Nucleus accumbens (tissue), 56 donors: Measurements from ENCODE around the gene CNTLN.
"Not testable (repeated sequence)": the region's sequence is repeated elsewhere in the genome, so short reads cannot be mapped to it uniquely, and the experiment has no call there.

ENCODE experiments used
- DNase-seq, 56 donors: peaks; one replicate each; lab custom pipeline; 2025; lab: John Stamatoyannopoulos, UW

The CNTLN gene

GRCh38 chr9:17397166-17397728 lies 262.4 kb downstream of the CNTLN start:
- not testable (repeated sequence) for DNase-seq

- DNase-seq, result no peak
Observed at GRCh38 chr9:17398350-17398749, 263.5 kb downstream of the CNTLN start.

- DNase-seq, result no peak
Observed at GRCh38 chr9:17401858-17402257, 267.0 kb downstream of the CNTLN start.

GRCh38 chr9:17402309-17402708 lies 267.5 kb downstream of the CNTLN start:
- DNase-seq, result no peak

GRCh38 chr9:17403539-17403938 lies 268.7 kb downstream of the CNTLN start:
- no peak for DNase-seq

GRCh38 chr9:17414986-17415385 lies 280.1 kb downstream of the CNTLN start:
- DNase-seq, result no peak

- no peak for DNase-seq
Observed at GRCh38 chr9:17422994-17423680, 288.3 kb downstream of the CNTLN start.

- DNase-seq, result no peak
Observed at GRCh38 chr9:17423681-17424011, 288.8 kb downstream of the CNTLN start.

- DNase-seq, result no peak
Observed at GRCh38 chr9:17425384-17425783, 290.5 kb downstream of the CNTLN start.

- no peak for DNase-seq
Observed at GRCh38 chr9:17433526-17433925, 298.7 kb downstream of the CNTLN start.

- DNase-seq, result no peak
Observed at GRCh38 chr9:17436854-17437253, 302.0 kb downstream of the CNTLN start.

GRCh38 chr9:17437813-17438212 lies 303.0 kb downstream of the CNTLN start:
- DNase-seq, result no peak

- not testable (repeated sequence) for DNase-seq
Observed at GRCh38 chr9:17445126-17445525, 310.3 kb downstream of the CNTLN start.

GRCh38 chr9:17453751-17454150 lies 318.9 kb downstream of the CNTLN start:
- no peak for DNase-seq

GRCh38 chr9:17462869-17463464 lies 328.1 kb downstream of the CNTLN start:
- peak in 9 of 56 donors; percentile 0 to 44 (median 2) for DNase-seq

- no peak for DNase-seq
Observed at GRCh38 chr9:17470036-17470813, 335.4 kb downstream of the CNTLN start.

GRCh38 chr9:17472126-17472525 lies 337.3 kb downstream of the CNTLN start:
- no peak for DNase-seq

GRCh38 chr9:17476401-17476800 lies 341.6 kb downstream of the CNTLN start:
- no peak for DNase-seq

GRCh38 chr9:17477816-17478215 lies 343.0 kb downstream of the CNTLN start:
- DNase-seq, result no peak

- DNase-seq, result no peak
Observed at GRCh38 chr9:17480966-17481365, 346.1 kb downstream of the CNTLN start.

GRCh38 chr9:17481565-17481964 lies 346.7 kb downstream of the CNTLN start:
- no peak for DNase-seq
